ENCODE data around the gene KBTBD7. TPM values are rescaled to one million over a fixed set of nuclear protein-coding genes. Genes with fewer than 3 reads are reported as not detected.

Gene KBTBD7
- total RNA-seq, 4 donors from 2014 or later: 6.5 to 10.3 (median 8.6) TPM

GRCh38 chr13:41231786-41232185, 37.4 kb upstream of the KBTBD7 start:
- Histone ChIP-seq H3K4me3 (no peak overlapping the region), H3K4me1 (no peaks in the 10 kb centered on the region), H3K27me3 (no peaks in the 10 kb centered on the region), H3K27ac (no peak overlapping the region), H3K9me3 (no peaks in the 10 kb centered on the region), H3K36me3 (peaks cover 0 to 71% of the 10 kb centered on the region in 2 donors)
- TF ChIP-seq EP300 (IDR thresholded peaks at IDR 0.05) (no peak), POLR2AphosphoS5 (IDR thresholded peaks at IDR 0.05) (no peak), POLR2A (IDR thresholded peaks at IDR 0.05) (no peak)
- TF ChIP-seq, protein P1, sequence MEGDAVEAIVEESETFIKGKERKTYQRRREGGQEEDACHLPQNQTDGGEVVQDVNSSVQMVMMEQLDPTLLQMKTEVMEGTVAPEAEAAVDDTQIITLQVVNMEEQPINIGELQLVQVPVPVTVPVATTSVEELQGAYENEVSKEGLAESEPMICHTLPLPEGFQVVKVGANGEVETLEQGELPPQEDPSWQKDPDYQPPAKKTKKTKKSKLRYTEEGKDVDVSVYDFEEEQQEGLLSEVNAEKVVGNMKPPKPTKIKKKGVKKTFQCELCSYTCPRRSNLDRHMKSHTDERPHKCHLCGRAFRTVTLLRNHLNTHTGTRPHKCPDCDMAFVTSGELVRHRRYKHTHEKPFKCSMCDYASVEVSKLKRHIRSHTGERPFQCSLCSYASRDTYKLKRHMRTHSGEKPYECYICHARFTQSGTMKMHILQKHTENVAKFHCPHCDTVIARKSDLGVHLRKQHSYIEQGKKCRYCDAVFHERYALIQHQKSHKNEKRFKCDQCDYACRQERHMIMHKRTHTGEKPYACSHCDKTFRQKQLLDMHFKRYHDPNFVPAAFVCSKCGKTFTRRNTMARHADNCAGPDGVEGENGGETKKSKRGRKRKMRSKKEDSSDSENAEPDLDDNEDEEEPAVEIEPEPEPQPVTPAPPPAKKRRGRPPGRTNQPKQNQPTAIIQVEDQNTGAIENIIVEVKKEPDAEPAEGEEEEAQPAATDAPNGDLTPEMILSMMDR (IDR thresholded peaks at IDR 0.05): no peak
- WGBS, 2 donors (ENCODE audit: low coverage in 1 of 2): 60 to 90% methylated on average over 1 to 3 of the region's 3 CpGs
- no peak for ATAC-seq

DNA sequence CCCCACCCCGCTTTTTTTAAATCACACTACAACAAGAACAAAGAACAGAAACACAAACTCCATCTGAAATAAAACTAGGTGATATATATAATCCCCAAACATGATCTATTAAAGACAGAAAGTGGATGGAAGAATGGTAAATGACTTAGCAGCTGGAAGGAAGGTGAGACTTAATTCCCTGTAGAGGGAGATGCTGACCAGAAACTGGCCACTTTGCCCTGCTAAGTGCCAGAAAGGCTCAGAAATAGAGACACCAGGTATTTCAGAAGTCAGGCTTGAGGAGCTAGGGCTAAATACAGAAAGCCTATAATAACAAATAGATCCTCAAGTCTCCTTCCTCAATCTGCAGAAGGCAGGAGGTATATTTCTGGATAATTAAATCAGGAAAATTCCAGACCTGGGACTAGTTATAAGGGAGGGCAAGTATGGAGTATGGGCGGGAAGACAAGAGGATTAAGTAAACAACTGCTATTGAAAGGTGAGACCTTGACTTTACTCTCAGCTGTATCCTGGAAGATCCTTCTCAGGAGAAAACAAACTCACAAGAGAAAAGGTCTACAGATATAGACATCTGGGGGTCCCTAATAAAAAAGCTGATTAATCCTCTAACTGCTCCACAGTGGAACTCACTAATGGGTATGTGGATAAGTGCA, 36.8 kb upstream of the KBTBD7 start:
- H3K36me3 ChIP-seq: peaks cover 0 to 75% of the 10 kb centered on the region in 2 donors
- no peak for ATAC-seq
- H3K9me3 ChIP-seq: no peaks in the 10 kb centered on the region
- TF ChIP-seq POLR2A (IDR thresholded peaks at IDR 0.05) (no peak), POLR2AphosphoS5 (IDR thresholded peaks at IDR 0.05) (no peak), EP300 (IDR thresholded peaks at IDR 0.05) (no peak)
- TF ChIP-seq, protein P1 (IDR thresholded peaks at IDR 0.05): no peak
- no peak overlapping the region for H3K4me3 ChIP-seq
- H3K27me3 ChIP-seq: no peaks in the 10 kb centered on the region
- no peak overlapping the region for H3K27ac ChIP-seq
- WGBS, 2 donors (ENCODE audit: low coverage in 1 of 2): 91 to 100% methylated on average over 1 to 2 of the region's 2 CpGs
- H3K4me1 ChIP-seq: no peaks in the 10 kb centered on the region

DNA sequence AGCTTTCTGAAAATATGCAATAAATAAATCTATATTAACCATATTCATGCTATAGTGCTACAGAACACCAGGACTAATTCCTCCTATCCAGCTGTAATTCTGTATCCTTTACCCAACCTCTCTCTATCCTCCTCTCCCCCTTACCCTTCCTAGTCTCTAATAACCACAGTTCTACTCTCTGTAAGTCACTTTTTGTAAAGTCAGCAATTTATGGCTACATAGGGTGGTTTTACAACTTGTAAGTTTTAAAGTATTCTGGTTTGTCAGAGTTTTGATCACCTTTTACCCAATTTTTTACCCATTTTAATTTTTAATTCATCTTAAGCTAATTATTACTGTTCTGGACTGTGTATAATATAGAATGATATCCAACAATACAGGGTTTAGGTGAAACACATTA, 35.0 kb upstream of the KBTBD7 start:
- Histone ChIP-seq H3K9me3 (no peaks in the 10 kb centered on the region), H3K27me3 (no peaks in the 10 kb centered on the region), H3K27ac (no peak overlapping the region), H3K36me3 (peaks cover 0 to 80% of the 10 kb centered on the region in 2 donors), H3K4me1 (no peaks in the 10 kb centered on the region), H3K4me3 (no peak overlapping the region)
- ATAC-seq: no peak
- TF ChIP-seq, protein P1 (IDR thresholded peaks at IDR 0.05): no peak
- TF ChIP-seq POLR2A (IDR thresholded peaks at IDR 0.05): no peak

- H3K36me3 ChIP-seq: peaks cover 0 to 56% of the 10 kb centered on the region in 2 donors
- TF ChIP-seq POLR2A (IDR thresholded peaks at IDR 0.05): no peak
- TF ChIP-seq POLR2AphosphoS5 (IDR thresholded peaks at IDR 0.05): no peak
- TF ChIP-seq EP300 (IDR thresholded peaks at IDR 0.05): no peak
- TF ChIP-seq, protein P1 (IDR thresholded peaks at IDR 0.05): no peak
- ATAC-seq: no peak
- H3K27me3 ChIP-seq: no peaks in the 10 kb centered on the region
- no peak overlapping the region for H3K27ac ChIP-seq
- 80 to 92% methylated on average over 5 to 6 of the region's 7 CpGs for WGBS, 2 donors (ENCODE audit: low coverage in 1 of 2)
- H3K4me1 ChIP-seq: no peaks in the 10 kb centered on the region
- no peak overlapping the region for H3K4me3 ChIP-seq
- H3K9me3 ChIP-seq: no peaks in the 10 kb centered on the region
Observed at GRCh38 chr13:41224113-41225110, 30.0 kb upstream of the KBTBD7 start.
